H9 (cell line): ENCODE data around the gene GRID2IP. TPM values are rescaled to one million over a fixed set of nuclear protein-coding genes. Genes with fewer than 3 reads are reported as not detected.
A peak's percentile ranks its signal among the peaks of the same experiment; 100 is the strongest.

Experiments used
- DNase-seq: peaks from one replicate; pipeline ENCODE4 v3.0.0-alpha.2; 2017
- H2AFZ ChIP-seq: one replicate; pipeline ENCODE4 v1.6.1; 2013; ENCODE audit warnings: mild to moderate bottlenecking, low read length, control low read depth, moderate library complexity
- H2AK5ac ChIP-seq: 2 replicates; pipeline ENCODE4 v1.6.1; 2013; ENCODE audit warnings: low read length, control low read depth, mixed read lengths; ENCODE audit not compliant: insufficient read length
- H2BK120ac ChIP-seq: one replicate; pipeline ENCODE4 v1.6.1; 2013; ENCODE audit warnings: low read depth, mild to moderate bottlenecking, low read length, control low read depth, inconsistent platforms; ENCODE audit not compliant: poor library complexity, severe bottlenecking
- H2BK12ac ChIP-seq: 2 replicates; pipeline ENCODE4 v1.6.1; 2013; ENCODE audit warnings: low read length, control low read depth, mixed read lengths, low read depth; ENCODE audit not compliant: insufficient read length
- H2BK15ac ChIP-seq: 2 replicates; pipeline ENCODE4 v1.6.1; 2013; ENCODE audit warnings: low read depth, low read length, control low read depth
- H2BK20ac ChIP-seq: one replicate; pipeline ENCODE4 v1.6.1; 2013; ENCODE audit warnings: low read depth, mild to moderate bottlenecking, low read length, control low read depth, inconsistent platforms; ENCODE audit not compliant: poor library complexity, severe bottlenecking
- H2BK5ac ChIP-seq: 2 replicates; pipeline ENCODE4 v1.6.1; 2013; ENCODE audit warnings: low read length, control low read depth, mixed read lengths; ENCODE audit not compliant: insufficient read length
- H3K14ac ChIP-seq: 2 replicates; pipeline ENCODE4 v1.6.1; 2013; ENCODE audit warnings: low read length, control low read depth; ENCODE audit not compliant: insufficient read depth
- H3K18ac ChIP-seq: 2 replicates; pipeline ENCODE4 v1.6.1; 2013; ENCODE audit warnings: low read depth, mild to moderate bottlenecking, mixed read lengths, low read length, control low read depth; ENCODE audit not compliant: insufficient read length
- H3K23ac ChIP-seq: 2 replicates; pipeline ENCODE4 v1.6.1; 2013; ENCODE audit warnings: low read length, control low read depth, mixed read lengths, low read depth; ENCODE audit not compliant: insufficient read length
- H3K23me2 ChIP-seq: 2 replicates; pipeline ENCODE4 v1.6.1; 2013; ENCODE audit warnings: low read depth, mild to moderate bottlenecking, mixed read lengths, low read length, control low read depth; ENCODE audit not compliant: insufficient read length, poor library complexity, severe bottlenecking
- H3K27ac ChIP-seq: 2 replicates; pipeline ENCODE4 v1.5.1; 2013; ENCODE audit warnings: low read length, control low read depth, mixed read lengths, low read depth; ENCODE audit not compliant: insufficient read length
- H3K27me3 ChIP-seq: 2 replicates; pipeline ENCODE4 v1.6.1; 2013; ENCODE audit warnings: low read length, control low read depth, inconsistent platforms; ENCODE audit not compliant: insufficient read depth
- H3K4ac ChIP-seq: 2 replicates; pipeline ENCODE4 v1.6.1; 2013; ENCODE audit warnings: low read depth, mild to moderate bottlenecking, control low read depth, inconsistent platforms, low read length, moderate library complexity
- H3K4me1 ChIP-seq: 2 replicates; pipeline ENCODE4 v1.6.1; 2013; ENCODE audit warnings: low read length, control low read depth, inconsistent platforms; ENCODE audit not compliant: insufficient read depth
- H3K4me2 ChIP-seq: 2 replicates; pipeline ENCODE4 v1.6.1; 2013; ENCODE audit warnings: low read length, control low read depth, mixed read lengths; ENCODE audit not compliant: insufficient read length, insufficient read depth
- H3K56ac ChIP-seq: 2 replicates; pipeline ENCODE4 v1.6.1; 2013; ENCODE audit warnings: low read depth, mild to moderate bottlenecking, mixed read lengths, low read length, control low read depth; ENCODE audit not compliant: insufficient read length
- H3K79me1 ChIP-seq: 2 replicates; pipeline ENCODE4 v1.6.1; 2013; ENCODE audit warnings: low read depth, mild to moderate bottlenecking, moderate library complexity, low read length, control low read depth, inconsistent platforms; ENCODE audit not compliant: insufficient read depth, poor library complexity, severe bottlenecking
- H3K79me2 ChIP-seq: 2 replicates; pipeline ENCODE4 v1.6.1; 2013; ENCODE audit warnings: low read length, control low read depth, inconsistent platforms; ENCODE audit not compliant: insufficient read depth
- H3K9ac ChIP-seq: 2 replicates; pipeline ENCODE4 v1.6.1; 2013; ENCODE audit warnings: low read length, control low read depth, mixed read lengths; ENCODE audit not compliant: insufficient read length; ENCODE audit errors: extremely low read depth
- H3K9me3 ChIP-seq: one replicate; pipeline ENCODE4 v1.6.1; 2013; ENCODE audit warnings: low read depth, low read length, inconsistent platforms; ENCODE audit not compliant: control insufficient read depth
- H3T11ph ChIP-seq: one replicate; pipeline ENCODE4 v1.6.1; 2013; ENCODE audit warnings: mild to moderate bottlenecking, low read length, control low read depth, inconsistent platforms
- H4K20me1 ChIP-seq: one replicate; pipeline ENCODE4 v1.6.1; 2013; ENCODE audit not compliant: control insufficient read depth, insufficient read length, insufficient read depth
- H4K5ac ChIP-seq: 2 replicates; pipeline ENCODE4 v1.6.1; 2013; ENCODE audit warnings: low read depth, mild to moderate bottlenecking, mixed read lengths, low read length, control low read depth; ENCODE audit not compliant: insufficient read length
- H4K8ac ChIP-seq: replicated peaks from 2 replicates; pipeline ENCODE4 v1.6.1; 2013; ENCODE audit warnings: low read length, control low read depth, mixed read lengths, low read depth; ENCODE audit not compliant: insufficient read length
- H4K91ac ChIP-seq: 2 replicates; pipeline ENCODE4 v1.6.1; 2013; ENCODE audit warnings: low read depth, mild to moderate bottlenecking, moderate library complexity, mixed read lengths, low read length, control low read depth; ENCODE audit not compliant: insufficient read length
- H3K27ac Mint-ChIP-seq, 3 experiments: 2 replicates in 2 of 3; 3 replicates in 1 of 3; pipeline ENCODE4 v1.8.0; 2020 to 2021; ENCODE audit warnings: mixed read lengths in 3 of 3, mild to moderate bottlenecking in 1 of 3, moderate library complexity in 1 of 3
- H3K27me3 Mint-ChIP-seq: 2 replicates; pipeline ENCODE4 v1.8.0; 2021; ENCODE audit warnings: low read depth, mild to moderate bottlenecking, moderate library complexity, mixed read lengths
- H3K36me3 Mint-ChIP-seq, 3 experiments: 2 replicates in 2 of 3; 3 replicates in 1 of 3; pipeline ENCODE4 v1.8.0; 2020 to 2021; ENCODE audit warnings: low read depth in 3 of 3, mixed read lengths in 3 of 3; ENCODE audit not compliant: insufficient read depth in 1 of 3
- H3K4me1 Mint-ChIP-seq, 2 experiments: 2 replicates each; pipeline ENCODE4 v1.8.0; 2020; ENCODE audit warnings: mixed read lengths in 2 of 2
- H3K4me3 Mint-ChIP-seq, 2 experiments: 2 replicates in 1 of 2; 3 replicates in 1 of 2; pipeline ENCODE4 v1.8.0; 2020 to 2021; ENCODE audit warnings: mild to moderate bottlenecking in 2 of 2, mixed read lengths in 2 of 2, moderate library complexity in 1 of 2
- H3K9me3 Mint-ChIP-seq, 2 experiments: 2 replicates in 1 of 2; 3 replicates in 1 of 2; pipeline ENCODE4 v1.8.0; 2020; ENCODE audit warnings: mild to moderate bottlenecking in 2 of 2, mixed read lengths in 2 of 2, moderate library complexity in 1 of 2
- CTCF ChIP-seq: fragments of 200-600 bp; sonication (generic); conservative IDR thresholded peaks from 3 replicates; pipeline ENCODE4 v1.8.0; 2021; ENCODE audit warnings: antibody characterized with exemption, mild to moderate bottlenecking
- WGBS: extraction: QIAGEN DNeasy Blood & Tissue Kit; methylation state at CpG from one replicate; pipeline ENCODE4 v1.1.7; 2013; ENCODE audit warnings: missing lambda C conversion rate, low lambda C conversion rate, mixed read lengths; ENCODE audit not compliant: insufficient read length; ENCODE audit errors: extremely low coverage; 5-methylcytosine and 5-hydroxymethylcytosine counted together
- total RNA-seq: library from RNA; stranded (reverse); gene quantifications from 2 replicates; pipeline ENCODE4 v1.2.1, GENCODE V29; 2021

Gene GRID2IP
- total RNA-seq, 1 experiment from 2014 or later, result 1.7 TPM

DNA sequence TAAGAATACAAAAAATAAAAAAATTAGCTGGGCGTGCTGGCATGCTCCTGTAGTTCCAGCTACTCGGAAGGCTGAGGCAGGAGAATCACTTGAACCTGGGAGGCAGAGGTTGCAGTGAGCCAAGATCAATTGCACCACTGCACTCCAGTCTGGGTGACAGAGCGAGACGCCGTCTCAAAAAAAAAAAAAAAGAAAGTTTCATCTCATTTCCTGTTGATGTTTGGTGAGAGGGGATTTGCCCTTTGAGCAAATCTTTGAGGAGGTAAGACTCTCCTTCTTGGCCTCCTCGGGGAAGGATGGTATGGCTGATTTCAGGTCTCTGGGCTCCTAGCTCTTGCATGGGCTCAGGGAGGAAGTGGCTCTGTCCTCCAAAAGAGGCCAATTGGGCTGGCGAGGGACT, 3.6 kb upstream of the GRID2IP start:
- Histone ChIP-seq H3T11ph (no peak overlapping the region), H4K5ac (no peak overlapping the region), H2BK120ac (no peak overlapping the region), H3K14ac (no peak overlapping the region), H2BK12ac (no peak overlapping the region), H3K56ac (no peak overlapping the region), H2AFZ (no peak overlapping the region), H3K27me3 (no peaks in the 10 kb centered on the region), H2AK5ac (no peak overlapping the region), H2BK15ac (no peak overlapping the region), H3K27ac (no peak overlapping the region), H3K4ac (no peak overlapping the region), H3K9ac (no peak overlapping the region), H4K91ac (no peak overlapping the region), H3K9me3 (no peaks in the 10 kb centered on the region), H4K8ac (no peak overlapping the region), H3K23ac (no peak overlapping the region), H3K18ac (no peak overlapping the region), H3K79me1 (no peaks in the 10 kb centered on the region), H3K23me2 (no peaks in the 10 kb centered on the region), H2BK5ac (no peak overlapping the region), H2BK20ac (no peak overlapping the region), H3K79me2 (no peaks in the 10 kb centered on the region), H3K4me1 (no peaks in the 10 kb centered on the region), H4K20me1 (no peaks in the 10 kb centered on the region), H3K4me2 (no peak overlapping the region)
- Mint-ChIP-seq H3K36me3 (no peaks in the 10 kb centered on the region), H3K27me3 (no peaks in the 10 kb centered on the region), H3K9me3 (no peaks in the 10 kb centered on the region), H3K4me1 (peaks cover 8 to 12% of the 10 kb centered on the region in 2 experiments), H3K27ac (peak overlapping the region in 1 of 3 experiments; percentile 49; a peak in 1 of 7 replicates), H3K4me3 (no peak overlapping the region)
- no peak for TF ChIP-seq CTCF
- no CpG with 5 or more reads among the region's 7 CpGs for WGBS
- no peak for DNase-seq
